ENCODE results near the gene GNAT1. TPM values are rescaled to one million over a fixed set of nuclear protein-coding genes. Genes with fewer than 3 reads are reported as not detected.
A peak's percentile ranks its signal among the peaks of the same experiment; 100 is the strongest.

GNAT1 gene
- total RNA-seq, 1 experiment from 2014 or later = 0.50 TPM

GRCh38 chr3:50202353-50203112, 11.1 kb downstream of the GNAT1 start:
- no peaks in the 10 kb centered on the region for H3K27me3 Mint-ChIP-seq (ENCODE audit: insufficient read depth, unreplicated experiment)
- H3K27me3 ChIP-seq (replicated peaks; ENCODE audit: control insufficient read depth, insufficient read depth, low read length) = no peaks in the 10 kb centered on the region
- intact Hi-C loops (cut with micrococcal nuclease; ENCODE audit: unreplicated experiment) = no loop called here
- peaks cover 17% of the 10 kb centered on the region; the same call in 1 of the 2 replicates for H3K4me1 ChIP-seq
- no peaks in the 10 kb centered on the region for H3K36me3 Mint-ChIP-seq (ENCODE audit: insufficient read depth, unreplicated experiment)
- H3K4me3 Mint-ChIP-seq (ENCODE audit: unreplicated experiment) = no peak overlapping the region
- no peak for TF ChIP-seq CTCF (IDR thresholded peaks at IDR 0.05; ENCODE audit: insufficient read depth in 1 of 2, low read depth in 1 of 2, low read length in 1 of 2, severe bottlenecking in 1 of 2, unreplicated experiment in 1 of 2)
- no TSS peak for BruUV-seq (replicated peaks)
- peak overlapping the region; percentile 24 for H3K27ac Mint-ChIP-seq (ENCODE audit: unreplicated experiment)
- no peaks in the 10 kb centered on the region for H3K9me3 Mint-ChIP-seq (ENCODE audit: unreplicated experiment)
- ChIA-PET CTCF (interaction anchor here (0.5 to 2.4 kb wide), 5 partner anchors 9 to 82 kb away, joined by 3 to 9 read pairs (median 4); partner anchors contain the start of gene GNAT1), POLR2A (no interaction called here)
- no peak overlapping the region for H3K4me3 ChIP-seq (ENCODE audit: low read depth, low read length)
- no peaks in the 10 kb centered on the region for H3K36me3 ChIP-seq (ENCODE audit: control insufficient read depth, insufficient read depth, low read length)
- H3K4me1 Mint-ChIP-seq (ENCODE audit: low read depth, unreplicated experiment) = peaks cover 8% of the 10 kb centered on the region
- no peak for DNase-seq
- no peaks in the 10 kb centered on the region for H3K9me3 ChIP-seq

GRCh38 chr3:50203113-50203808, 11.9 kb downstream of the GNAT1 start:
- Mint-ChIP-seq H3K4me1 (ENCODE audit: low read depth, unreplicated experiment) (peaks cover 9% of the 10 kb centered on the region), H3K9me3 (ENCODE audit: unreplicated experiment) (no peaks in the 10 kb centered on the region), H3K27me3 (ENCODE audit: insufficient read depth, unreplicated experiment) (no peaks in the 10 kb centered on the region), H3K4me3 (ENCODE audit: unreplicated experiment) (peak overlapping the region; percentile 13), H3K36me3 (ENCODE audit: insufficient read depth, unreplicated experiment) (peaks cover under 1% of the 10 kb centered on the region), H3K27ac (ENCODE audit: unreplicated experiment) (no peak overlapping the region)
- intact Hi-C loops (cut with micrococcal nuclease; ENCODE audit: unreplicated experiment) = no loop called here
- BruUV-seq (replicated peaks) = no TSS peak
- CTCF ChIA-PET = interaction anchor here (1.0 to 2.4 kb wide), 3 partner anchors 9 to 25 kb away, joined by 3 to 6 read pairs (median 3); no protein-coding TSS in a partner anchor
- peaks cover 17% of the 10 kb centered on the region; the same call in 1 of the 2 replicates for H3K4me1 ChIP-seq
- no peak for DNase-seq
- H3K36me3 ChIP-seq (ENCODE audit: control insufficient read depth, insufficient read depth, low read length) = no peaks in the 10 kb centered on the region
- no peak overlapping the region for H3K4me3 ChIP-seq (ENCODE audit: low read depth, low read length)
- H3K27me3 ChIP-seq (replicated peaks; ENCODE audit: control insufficient read depth, insufficient read depth, low read length) = no peaks in the 10 kb centered on the region
- POLR2A ChIA-PET = no interaction called here
- H3K9me3 ChIP-seq = no peaks in the 10 kb centered on the region
- TF ChIP-seq CTCF (IDR thresholded peaks at IDR 0.05; ENCODE audit: insufficient read depth in 1 of 2, low read depth in 1 of 2, low read length in 1 of 2, severe bottlenecking in 1 of 2, unreplicated experiment in 1 of 2) = no peak
